GM23338 (cell line): ENCODE data around the gene SERGEF.

ENCODE experiments used
- POLR2AphosphoS5 ChIP-seq: IDR thresholded peaks from 2 replicates; pipeline ENCODE4 v1.6.1; 2016; ENCODE audit warnings: antibody characterized with exemption, low read depth
- TF ChIP-seq, protein P1 (sequence below): IDR thresholded peaks from one replicate; pipeline ENCODE4 v1.6.1; 2018; ENCODE audit warnings: antibody characterized with exemption; ENCODE audit not compliant: unreplicated experiment

GRCh38 chr11:17816232-17816931 lies 196.5 kb downstream of the SERGEF start:
- TF ChIP-seq, protein P1, sequence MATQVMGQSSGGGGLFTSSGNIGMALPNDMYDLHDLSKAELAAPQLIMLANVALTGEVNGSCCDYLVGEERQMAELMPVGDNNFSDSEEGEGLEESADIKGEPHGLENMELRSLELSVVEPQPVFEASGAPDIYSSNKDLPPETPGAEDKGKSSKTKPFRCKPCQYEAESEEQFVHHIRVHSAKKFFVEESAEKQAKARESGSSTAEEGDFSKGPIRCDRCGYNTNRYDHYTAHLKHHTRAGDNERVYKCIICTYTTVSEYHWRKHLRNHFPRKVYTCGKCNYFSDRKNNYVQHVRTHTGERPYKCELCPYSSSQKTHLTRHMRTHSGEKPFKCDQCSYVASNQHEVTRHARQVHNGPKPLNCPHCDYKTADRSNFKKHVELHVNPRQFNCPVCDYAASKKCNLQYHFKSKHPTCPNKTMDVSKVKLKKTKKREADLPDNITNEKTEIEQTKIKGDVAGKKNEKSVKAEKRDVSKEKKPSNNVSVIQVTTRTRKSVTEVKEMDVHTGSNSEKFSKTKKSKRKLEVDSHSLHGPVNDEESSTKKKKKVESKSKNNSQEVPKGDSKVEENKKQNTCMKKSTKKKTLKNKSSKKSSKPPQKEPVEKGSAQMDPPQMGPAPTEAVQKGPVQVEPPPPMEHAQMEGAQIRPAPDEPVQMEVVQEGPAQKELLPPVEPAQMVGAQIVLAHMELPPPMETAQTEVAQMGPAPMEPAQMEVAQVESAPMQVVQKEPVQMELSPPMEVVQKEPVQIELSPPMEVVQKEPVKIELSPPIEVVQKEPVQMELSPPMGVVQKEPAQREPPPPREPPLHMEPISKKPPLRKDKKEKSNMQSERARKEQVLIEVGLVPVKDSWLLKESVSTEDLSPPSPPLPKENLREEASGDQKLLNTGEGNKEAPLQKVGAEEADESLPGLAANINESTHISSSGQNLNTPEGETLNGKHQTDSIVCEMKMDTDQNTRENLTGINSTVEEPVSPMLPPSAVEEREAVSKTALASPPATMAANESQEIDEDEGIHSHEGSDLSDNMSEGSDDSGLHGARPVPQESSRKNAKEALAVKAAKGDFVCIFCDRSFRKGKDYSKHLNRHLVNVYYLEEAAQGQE: no peak
- no peak for TF ChIP-seq POLR2AphosphoS5
